ENCODE results near the gene SYNGR3. TPM values are rescaled to one million over a fixed set of nuclear protein-coding genes. Genes with fewer than 3 reads are reported as not detected.

Gene SYNGR3, protein sequence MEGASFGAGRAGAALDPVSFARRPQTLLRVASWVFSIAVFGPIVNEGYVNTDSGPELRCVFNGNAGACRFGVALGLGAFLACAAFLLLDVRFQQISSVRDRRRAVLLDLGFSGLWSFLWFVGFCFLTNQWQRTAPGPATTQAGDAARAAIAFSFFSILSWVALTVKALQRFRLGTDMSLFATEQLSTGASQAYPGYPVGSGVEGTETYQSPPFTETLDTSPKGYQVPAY
- 0.66 and 0.99 TPM in 2 replicates for total RNA-seq

DNA sequence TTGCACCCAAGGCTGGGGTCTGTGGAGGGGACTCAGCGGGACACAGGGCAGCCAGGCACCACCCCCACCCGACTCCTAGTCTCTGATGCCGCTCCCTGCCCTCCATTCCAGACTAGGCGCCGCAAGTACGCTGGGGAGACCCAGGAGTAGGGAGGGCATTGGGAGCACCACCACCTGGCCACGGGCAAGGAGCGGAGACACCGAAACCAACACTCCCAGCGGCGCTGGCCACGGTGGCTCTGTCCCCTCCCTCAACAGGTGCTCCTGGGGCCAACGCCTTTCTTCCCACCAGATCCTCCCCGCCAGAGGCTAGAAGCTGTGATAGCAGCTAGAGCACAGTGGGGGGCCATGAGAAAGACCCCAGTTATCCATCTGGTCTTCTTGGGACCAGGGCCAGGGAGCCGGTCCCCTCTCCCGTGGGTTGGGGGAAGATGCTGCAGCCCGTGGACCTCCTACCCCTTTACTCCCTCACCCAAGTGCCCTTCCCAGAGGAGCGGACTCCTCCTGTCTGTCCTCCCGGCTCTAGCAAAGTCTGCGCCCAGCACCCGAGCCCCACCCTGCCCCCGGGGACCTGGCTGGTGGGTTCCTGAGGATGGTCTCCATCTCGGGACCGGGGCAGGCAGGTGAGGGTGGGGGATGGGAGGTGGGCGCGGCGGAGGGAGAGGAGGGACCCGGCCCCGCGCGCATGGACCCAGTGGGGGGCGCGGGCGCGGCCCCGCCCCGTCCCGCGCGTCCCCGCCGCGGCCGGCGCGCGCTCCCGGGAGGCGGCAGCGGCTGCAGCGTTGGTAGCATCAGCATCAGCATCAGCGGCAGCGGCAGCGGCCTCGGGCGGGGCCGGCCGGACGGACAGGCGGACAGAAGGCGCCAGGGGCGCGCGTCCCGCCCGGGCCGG is at the start of gene SYNGR3:
SYNGR3 (plus strand) TSS at position 762 of the 892 bp plus-strand sequence. CDS start 133 bp downstream, outside the sequence.

GRCh38 chr16:1942810-1943726 is 46.7 kb upstream of the SYNGR3 start, which contains the start of gene MSRB1:
Gene MSRB1, minus strand, starts transcription at chr16:1943199. Its CDS starts 43 bp downstream, at chr16:1943156.

DNA sequence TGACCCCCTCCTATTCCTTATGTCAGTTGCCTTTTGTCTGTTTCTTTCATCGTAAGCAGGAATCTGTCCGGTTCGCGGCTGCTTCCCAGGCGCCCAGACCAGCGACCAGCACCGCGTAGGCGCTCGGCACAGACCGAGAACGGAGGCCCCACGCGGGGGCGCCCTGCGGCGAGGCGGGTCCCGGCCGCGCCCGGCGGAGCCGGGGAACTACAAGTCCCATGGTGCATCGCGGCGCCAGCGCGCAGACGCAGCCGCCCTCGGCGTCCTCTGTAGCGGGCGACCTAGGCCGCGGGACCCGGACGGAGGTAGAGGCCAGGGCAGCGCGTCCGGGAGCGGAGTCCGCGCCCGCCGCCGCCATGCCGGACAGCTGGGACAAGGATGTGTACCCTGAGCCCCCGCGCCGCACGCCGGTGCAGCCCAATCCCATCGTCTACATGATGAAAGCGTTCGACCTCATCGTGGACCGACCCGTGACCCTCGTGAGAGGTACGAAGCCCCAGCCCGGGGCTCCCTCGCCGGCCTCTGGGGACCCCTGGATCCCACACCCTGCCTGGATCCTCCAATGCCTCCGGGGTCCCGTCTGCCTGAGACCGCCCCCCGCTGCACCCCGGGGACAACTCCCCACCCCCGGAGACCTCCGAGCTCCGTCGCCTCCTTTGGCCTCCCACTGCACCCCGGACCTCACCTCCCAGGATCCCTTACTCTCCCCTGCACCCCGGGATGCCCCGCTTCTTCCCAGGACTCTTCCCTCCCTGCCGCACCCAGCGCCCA is 30.3 kb upstream of the SYNGR3 start, which contains the start of gene NDUFB10:
NDUFB10 (plus strand) TSS at position 270 of the 771 bp plus-strand sequence; CDS start at position 357, 87 bp downstream.

GRCh38 chr16:1964506-1965395 is 25.0 kb upstream of the SYNGR3 start, which contains the start of gene RPS2:
Gene RPS2, minus strand, starts transcription at chr16:1964826. Its CDS starts 201 bp downstream, at chr16:1964625.

GRCh38 chr16:1966460-1966859 is 23.3 kb upstream of the SYNGR3 start, which contains the start of gene RNF151:
Gene RNF151, plus strand, starts transcription at chr16:1966856. Its CDS starts 26 bp downstream, at chr16:1966882.

GRCh38 chr16:1971796-1972489 is 17.8 kb upstream of the SYNGR3 start, which contains the start of gene TBL3:
Gene TBL3, plus strand, starts transcription at chr16:1972053. Its CDS starts 112 bp downstream, at chr16:1972165.

GRCh38 chr16:1981398-1981836 is 8.4 kb upstream of the SYNGR3 start, which contains the start of gene NOXO1:
Gene NOXO1, minus strand, starts transcription at chr16:1981469. Its CDS starts 290 bp downstream, at chr16:1981179.

DNA sequence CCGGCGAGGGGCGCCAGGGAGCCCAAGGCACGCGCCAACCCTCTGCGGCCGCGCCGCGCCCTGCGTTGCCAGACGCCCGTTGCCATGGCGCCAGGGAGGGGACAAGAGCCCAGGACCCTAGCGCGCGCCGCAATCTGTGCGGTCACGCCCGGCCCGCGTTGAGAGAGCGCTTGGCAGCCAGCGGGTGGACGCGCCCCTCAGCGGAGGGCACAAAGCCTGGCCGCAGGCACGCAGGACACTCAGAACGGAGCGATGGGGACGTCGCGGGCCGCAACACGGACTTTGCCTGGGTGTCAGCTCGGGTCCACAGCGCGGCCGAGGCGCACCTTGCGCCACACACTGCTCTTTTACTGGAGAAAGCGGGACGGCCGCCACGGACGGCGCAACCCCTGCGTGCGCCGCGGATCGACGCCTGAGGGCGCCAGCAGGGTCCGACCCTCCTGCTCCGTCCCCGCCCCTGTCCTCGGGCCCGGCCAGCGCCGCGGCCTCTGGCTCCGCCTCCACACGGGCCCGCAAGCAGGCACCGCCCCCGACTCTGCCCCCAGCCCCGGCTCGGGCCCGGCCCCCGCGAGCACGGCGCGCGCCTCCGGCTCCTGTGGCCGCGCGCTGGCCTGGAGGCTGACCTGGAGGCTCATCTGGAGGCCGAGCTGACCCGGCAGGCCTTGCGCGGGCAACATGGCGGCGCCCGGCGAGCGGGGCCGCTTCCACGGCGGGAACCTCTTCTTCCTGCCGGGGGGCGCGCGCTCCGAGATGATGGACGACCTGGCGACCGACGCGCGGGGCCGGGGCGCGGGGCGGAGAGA is 6.0 kb upstream of the SYNGR3 start, which contains the start of gene GFER:
GFER (plus strand) TSS at position 650 of the 803 bp plus-strand sequence; CDS start at position 676, 26 bp downstream.

GRCh38 chr16:2009791-2010510 is 20.2 kb downstream of the SYNGR3 start, which contains the start of gene ZNF598:
Gene ZNF598, minus strand, starts transcription at chr16:2009821.

GRCh38 chr16:2019518-2019920 is 29.7 kb downstream of the SYNGR3 start, which contains the start of gene NPW:
Gene NPW, plus strand, starts transcription at chr16:2019785.

GRCh38 chr16:2026461-2027023 is 36.8 kb downstream of the SYNGR3 start, which contains the start of gene NHERF2:
Gene NHERF2, plus strand, starts transcription at chr16:2026902. Its CDS starts 104 bp downstream, at chr16:2027006.

Other genes starting within 250 kb of the SYNGR3 start
- 35.4 and 48.1 TPM in 2 replicates for gene NME3, start 218.4 kb upstream of the SYNGR3 start, total RNA-seq
- gene EME2, start 217.2 kb upstream of the SYNGR3 start, total RNA-seq, result 8.1 and 9.5 TPM in 2 replicates
- 68.1 and 79.9 TPM in 2 replicates for gene MRPS34, start 216.8 kb upstream of the SYNGR3 start, total RNA-seq
- gene SPSB3, start 207.4 kb upstream of the SYNGR3 start, total RNA-seq, result 24.2 and 25.4 TPM in 2 replicates
- 45.8 and 63.5 TPM in 2 replicates for gene NUBP2, start 207.0 kb upstream of the SYNGR3 start, total RNA-seq
- under 0.01 and 0.06 TPM in 2 replicates for gene IGFALS, start 196.3 kb upstream of the SYNGR3 start, total RNA-seq
- gene HAGH, start 163.1 kb upstream of the SYNGR3 start, total RNA-seq, result 59.3 and 85.5 TPM in 2 replicates
- 47.1 and 74.9 TPM in 2 replicates for gene FAHD1, start 162.8 kb upstream of the SYNGR3 start, total RNA-seq
- not detected in 2 replicates for gene MEIOB, start 117.8 kb upstream of the SYNGR3 start, total RNA-seq
- not detected in 2 replicates for gene HS3ST6, start 71.6 kb upstream of the SYNGR3 start, total RNA-seq
- 6.3 and 6.4 TPM in 2 replicates for gene MSRB1, start 46.8 kb upstream of the SYNGR3 start, total RNA-seq
- gene RPL3L, start 35.3 kb upstream of the SYNGR3 start, total RNA-seq, result not detected in 2 replicates
- gene NDUFB10, start 30.4 kb upstream of the SYNGR3 start, total RNA-seq, result 259 and 267 TPM in 2 replicates
- gene RPS2, start 25.1 kb upstream of the SYNGR3 start, total RNA-seq, result 1,947 and 2,136 TPM in 2 replicates
- not detected in 2 replicates for gene RNF151, start 23.1 kb upstream of the SYNGR3 start, total RNA-seq
- gene TBL3, start 17.9 kb upstream of the SYNGR3 start, total RNA-seq, result 29.7 and 32.4 TPM in 2 replicates
- 0.12 and 0.13 TPM in 2 replicates for gene NOXO1, start 8.5 kb upstream of the SYNGR3 start, total RNA-seq
- 9.9 and 11.2 TPM in 2 replicates for gene GFER, start 5.8 kb upstream of the SYNGR3 start, total RNA-seq
- gene ZNF598, start 19.9 kb downstream of the SYNGR3 start, total RNA-seq, result 9.6 and 12.3 TPM in 2 replicates
- gene NPW, start 29.8 kb downstream of the SYNGR3 start, total RNA-seq, result 0.06 and 0.13 TPM in 2 replicates
- 98.1 and 182 TPM in 2 replicates for gene NHERF2, start 36.9 kb downstream of the SYNGR3 start, total RNA-seq
- gene NTHL1, start 57.9 kb downstream of the SYNGR3 start, total RNA-seq, result 40.6 and 59.2 TPM in 2 replicates
- gene TSC2, start 58.0 kb downstream of the SYNGR3 start, total RNA-seq, result 44.3 and 53.0 TPM in 2 replicates
- gene PKD1, start 145.9 kb downstream of the SYNGR3 start, total RNA-seq, result 131 and 144 TPM in 2 replicates
- gene RAB26, start 158.7 kb downstream of the SYNGR3 start, total RNA-seq, result 2.0 and 2.4 TPM in 2 replicates
- gene TRAF7, start 165.8 kb downstream of the SYNGR3 start, total RNA-seq, result 42.0 and 44.8 TPM in 2 replicates
- under 0.01 and 0.40 TPM in 2 replicates for gene CASKIN1, start 206.6 kb downstream of the SYNGR3 start, total RNA-seq
- 11.3 and 16.8 TPM in 2 replicates for gene MLST8, start 215.5 kb downstream of the SYNGR3 start, total RNA-seq
- gene BRICD5, start 220.9 kb downstream of the SYNGR3 start, total RNA-seq, result 1.2 and 1.7 TPM in 2 replicates
- 7.0 and 12.2 TPM in 2 replicates for gene PGP, start 224.9 kb downstream of the SYNGR3 start, total RNA-seq
- gene E4F1, start 233.6 kb downstream of the SYNGR3 start, total RNA-seq, result 22.6 and 29.9 TPM in 2 replicates
- 0.31 and 1.1 TPM in 2 replicates for gene DNASE1L2, start 246.5 kb downstream of the SYNGR3 start, total RNA-seq

Measured in aortic smooth muscle cell (primary cell).